NCI-H2227 (cell line): ENCODE measurements around the gene KIF26A.

Experiments used
- DNase-seq: peaks from one replicate; lab custom pipeline; 2025; ENCODE audit not compliant: unreplicated experiment; lab: John Stamatoyannopoulos, UW

KIF26A gene

GRCh38 chr14:104112609-104113571 is 25.5 kb upstream of the KIF26A start:
- DNase-seq = no peak

- no peak for DNase-seq
These were observed 24.6 kb upstream of the KIF26A start for GRCh38 chr14:104113631-104114420.

- no peak for DNase-seq
These were observed 23.8 kb upstream of the KIF26A start for GRCh38 chr14:104114421-104115130.

GRCh38 chr14:104115131-104115600 is 23.2 kb upstream of the KIF26A start:
- no peak for DNase-seq

GRCh38 chr14:104115691-104116287 is 22.6 kb upstream of the KIF26A start:
- DNase-seq = no peak

GRCh38 chr14:104116288-104116755 is 22.1 kb upstream of the KIF26A start:
- DNase-seq = no peak

GRCh38 chr14:104116756-104117340 is 21.5 kb upstream of the KIF26A start:
- DNase-seq = no peak

- no peak for DNase-seq
These were observed 20.9 kb upstream of the KIF26A start for GRCh38 chr14:104117341-104118005.

- DNase-seq = no peak
These were observed 20.2 kb upstream of the KIF26A start for GRCh38 chr14:104118006-104118844.

- DNase-seq = no peak
These were observed 19.3 kb upstream of the KIF26A start for GRCh38 chr14:104119119-104119487.

- DNase-seq = no peak
These were observed 18.7 kb upstream of the KIF26A start for GRCh38 chr14:104119488-104120251.

- no peak for DNase-seq
These were observed 18.1 kb upstream of the KIF26A start for GRCh38 chr14:104120281-104120741.

- no peak for DNase-seq
These were observed 17.2 kb upstream of the KIF26A start for GRCh38 chr14:104121142-104121541.

GRCh38 chr14:104123879-104124278 is 14.5 kb upstream of the KIF26A start:
- no peak for DNase-seq

GRCh38 chr14:104125011-104125410 is 13.4 kb upstream of the KIF26A start:
- DNase-seq = no peak

GRCh38 chr14:104126753-104127152 is 11.6 kb upstream of the KIF26A start:
- DNase-seq = no peak

GRCh38 chr14:104128981-104129380 is 9.4 kb upstream of the KIF26A start:
- no peak for DNase-seq

- DNase-seq = no peak
These were observed 8.8 kb upstream of the KIF26A start for GRCh38 chr14:104129556-104129955.
